ENCODE measurements around the gene TSPAN14. TPM values are rescaled to one million over a fixed set of nuclear protein-coding genes. Genes with fewer than 3 reads are reported as not detected.

TSPAN14 gene
- total and polyA plus RNA-seq, 10 of the 15 experiments (the other 5 are each of a cell fraction or from before 2014, with no cell fraction given): 2.5 to 31.7 (median 17.9) TPM

GRCh38 chr10:80408242-80409101 lies 45.6 kb upstream of the TSPAN14 start, which contains the start of gene PRXL2A:
Gene PRXL2A, plus strand, starts transcription at chr10:80408551. Its CDS starts 11,917 bp downstream, at chr10:80420468.
- 3% methylated on average over 82 of the region's 96 CpGs for WGBS (ENCODE audit: insufficient coverage, insufficient replicate concordance, low lambda C conversion rate, missing lambda C conversion rate)
- in situ Hi-C loops (cut with MboI): no loop called here
- Histone ChIP-seq H4K20me1 (ENCODE audit: control insufficient read depth, insufficient read depth) (no peaks in the 10 kb centered on the region), H3K36me3 (ENCODE audit: control insufficient read depth in 2 of 2, insufficient read depth in 2 of 2, low read length in 1 of 2) (no peaks in the 10 kb centered on the region), H3K4me3 (peak within 1 kb of the TSS; percentile 77), H3K27ac (ENCODE audit: control insufficient read depth, insufficient read depth) (no peak within 1 kb of the TSS), H3K4me2 (ENCODE audit: control insufficient read depth, insufficient read depth) (peak within 1 kb of the TSS; percentile 68), H3K9me3 (replicated peaks; ENCODE audit: control insufficient read depth, insufficient read depth, low read length) (no peaks in the 10 kb centered on the region), H3K79me2 (ENCODE audit: control insufficient read depth, insufficient read depth, low read length) (no peaks in the 10 kb centered on the region), H3K9ac (ENCODE audit: control insufficient read depth, insufficient read depth, low read length) (peak within 1 kb of the TSS; percentile 64), H3K4me1 (ENCODE audit: control insufficient read depth, insufficient read depth, low read length) (no peaks in the 10 kb centered on the region; the same call in 1 of the 2 replicates), H2AFZ (ENCODE audit: control insufficient read depth, low read depth, low read length) (peak within 1 kb of the TSS; percentile 88), H3K27me3 (replicated peaks in 1 of 2; ENCODE audit: control insufficient read depth in 2 of 2, insufficient read depth in 2 of 2, low read length in 1 of 2) (peaks cover 0 to 3% of the 10 kb centered on the region in 2 experiments; a peak in 2 of 4 replicates)
- POLR2A ChIA-PET: interaction anchor here (0.7 to 1.4 kb wide), 4 partner anchors 13 to 1292 kb away, joined by 3 to 10 read pairs (median 3); no protein-coding TSS in a partner anchor
- SMC1A ChIA-PET (ENCODE audit: uncharacterized antibody, unreplicated experiment): interaction anchor here (0.8 to 1.4 kb wide), 3 partner anchors 18 to 97 kb away, joined by 3 to 5 read pairs (median 4); no protein-coding TSS in a partner anchor
- RAD21 ChIA-PET (ENCODE audit: unreplicated experiment): interaction anchor here (0.9 to 3.3 kb wide), 4 partner anchors 12 to 191 kb away, joined by 3 to 22 read pairs (median 8); no protein-coding TSS in a partner anchor
- ATAC-seq (peak; percentile 97), DNase-seq (ENCODE audit: low read depth, low spot score) (no peak), FAIRE-seq (no peak)
- intact Hi-C loops (cut with micrococcal nuclease; ENCODE audit: unreplicated experiment): no loop called here
- BruUV-seq (replicated peaks): no TSS peak
- CTCF ChIA-PET: interaction anchor here (0.8 to 1.8 kb wide), 3 partner anchors 12 to 26 kb away, joined by 3 to 8 read pairs (median 4); no protein-coding TSS in a partner anchor
- TF ChIP-seq ESRRA (IDR thresholded peaks at IDR 0.05; ENCODE audit: low read length) (no peak), ETV6 (conservative IDR thresholded peaks at IDR 0.05 in 1 of 2, IDR thresholded peaks at IDR 0.05 in 1 of 2; ENCODE audit: borderline replicate concordance in 1 of 2, low read depth in 1 of 2) (no peak), PML (IDR thresholded peaks at IDR 0.05; ENCODE audit: low read length) (no peak), BHLHE40 (IDR thresholded peaks at IDR 0.05; ENCODE audit: borderline replicate concordance in 1 of 2, low read depth in 2 of 2, low read length in 1 of 2) (peak in 1 of 2 experiments; percentile 85; a peak in 2 of 4 replicates), RB1 (IDR thresholded peaks at IDR 0.05; ENCODE audit: borderline replicate concordance) (peak; percentile 27; the same call in 1 of the 2 replicates), ZNF384 (IDR thresholded peaks at IDR 0.05; ENCODE audit: borderline replicate concordance, low read depth, low read length) (no peak), SMARCA5 (IDR thresholded peaks at IDR 0.05) (no peak), TAF1 (IDR thresholded peaks at IDR 0.05; ENCODE audit: borderline replicate concordance, low read depth, low read length) (no peak; the same call in 1 of the 2 replicates), NFIC (IDR thresholded peaks at IDR 0.05; ENCODE audit: low read depth, low read length) (no peak), IKZF1 (conservative IDR thresholded peaks at IDR 0.05) (peak; percentile 72; the same call in 1 of the 2 replicates), IRF3 (IDR thresholded peaks at IDR 0.05) (no peak), PKNOX1 (IDR thresholded peaks at IDR 0.05) (peak; percentile 36), HDAC2 (IDR thresholded peaks at IDR 0.05) (no peak), DPF2 (IDR thresholded peaks at IDR 0.05) (0 out of 2 replicates have a peak, but pooled peaks have one; percentile 49), ZBTB33 (IDR thresholded peaks at IDR 0.05) (no peak), GATAD2B (conservative IDR thresholded peaks at IDR 0.05; ENCODE audit: low read depth) (0 out of 2 replicates have a peak, but pooled peaks have one; percentile 66), NBN (IDR thresholded peaks at IDR 0.05) (no peak)
